A673 (cell line): ENCODE measurements around the gene VPS26C. TPM values are rescaled to one million over a fixed set of nuclear protein-coding genes. Genes with fewer than 3 reads are reported as not detected.

Experiments
- BruUV-seq: library from RNA; stranded (reverse); fragments of 400-500 nt; replicated peaks from 2 replicates; lab custom pipeline; 2021; lab: Mats Ljungman, UMichigan
- CTCF ChIA-PET: fragments of 300-600 bp; sonication (Branson Sonifier 250); formaldehyde crosslinking; loops from one replicate; lab custom pipeline; 2022; ENCODE audit warnings: antibody characterized with exemption; lab: Charles Lee
- POLR2A ChIA-PET: fragments of 300-600 bp; sonication (Branson Sonifier 250); formaldehyde crosslinking; loops from one replicate; lab custom pipeline; 2022; ENCODE audit warnings: antibody characterized with exemption; ENCODE audit not compliant: low non-redundant PET; lab: Charles Lee
- DNase-seq: peaks from one replicate; pipeline ENCODE4 v3.0.0-alpha.2; 2015; ENCODE audit warnings: low spot score
- H3K27ac ChIP-seq: fragments of 200-600 bp; sonication (generic); 2 replicates; pipeline ENCODE4 v1.5.1; 2016; ENCODE audit warnings: mixed run types, low read depth, mild to moderate bottlenecking, mixed read lengths, antibody characterized with exemption, low read length; ENCODE audit not compliant: poor library complexity, severe bottlenecking
- H3K27me3 ChIP-seq: fragments of 200-600 bp; sonication (generic); replicated peaks from 2 replicates; pipeline ENCODE4 v1.6.1; 2017; ENCODE audit warnings: mixed run types, low read depth, mild to moderate bottlenecking, mixed read lengths, antibody characterized with exemption, low read length; ENCODE audit not compliant: insufficient read depth, poor library complexity
- H3K36me3 ChIP-seq: fragments of 200-600 bp; sonication (generic); 2 replicates; pipeline ENCODE4 v1.6.1; 2016; ENCODE audit warnings: mixed run types, mild to moderate bottlenecking, mixed read lengths, antibody characterized with exemption, low read length; ENCODE audit not compliant: insufficient read depth, poor library complexity, severe bottlenecking
- H3K4me1 ChIP-seq: fragments of 200-600 bp; sonication (generic); 2 replicates; pipeline ENCODE4 v1.6.1; 2017; ENCODE audit warnings: mixed run types, mild to moderate bottlenecking, mixed read lengths, antibody characterized with exemption, low read length; ENCODE audit not compliant: insufficient read depth, poor library complexity, severe bottlenecking
- H3K4me3 ChIP-seq: fragments of 200-600 bp; sonication (generic); 2 replicates; pipeline ENCODE4 v1.5.1; 2016; ENCODE audit warnings: low read depth, mixed run types, mild to moderate bottlenecking, mixed read lengths, low read length; ENCODE audit not compliant: poor library complexity, severe bottlenecking
- H3K9me3 ChIP-seq: fragments of 200-600 bp; sonication (generic); 2 replicates; pipeline ENCODE4 v1.6.1; 2016; ENCODE audit warnings: mixed run types, low read depth, mild to moderate bottlenecking, mixed read lengths, antibody characterized with exemption, low read length; ENCODE audit not compliant: poor library complexity, severe bottlenecking
- CTCF ChIP-seq: fragments of 300-800, 200-600 bp; sonication (generic); conservative IDR thresholded peaks from 2 replicates; pipeline ENCODE4 v1.5.1; 2017; ENCODE audit warnings: low read depth, mild to moderate bottlenecking, antibody characterized with exemption, low read length, moderate library complexity, mixed read lengths
- EZH2 ChIP-seq: fragments of 200-600 bp; sonication (generic); IDR thresholded peaks from 2 replicates; pipeline ENCODE4 v1.6.1; 2017; ENCODE audit warnings: borderline replicate concordance, low read depth, mild to moderate bottlenecking, mixed read lengths, antibody characterized with exemption, low read length; ENCODE audit not compliant: poor library complexity, severe bottlenecking
- intact Hi-C: fragments of 100-400 bp; cut with micrococcal nuclease; formaldehyde crosslinking; loops from one replicate; pipeline ENCODE4 v1.10.0; 2022; ENCODE audit not compliant: unreplicated experiment
- total RNA-seq: library from RNA; stranded (reverse); gene quantifications from 2 replicates; pipeline ENCODE4 v1.2.3, GENCODE V29; 2021

Gene VPS26C
- total RNA-seq, 1 experiment from 2014 or later = 45.3 TPM

- no TSS peak for BruUV-seq
- Histone ChIP-seq H3K36me3 (peaks cover 26% of the 10 kb centered on the region), H3K4me3 (no peak overlapping the region), H3K27ac (no peak overlapping the region), H3K27me3 (no peaks in the 10 kb centered on the region), H3K9me3 (no peaks in the 10 kb centered on the region), H3K4me1 (no peaks in the 10 kb centered on the region)
- CTCF ChIA-PET = no interaction called here
- intact Hi-C loops = no loop called here
- DNase-seq = no peak
- TF ChIP-seq EZH2 (no peak), CTCF (no peak)
- POLR2A ChIA-PET = interaction anchor here (0.5 kb wide), 1 partner anchor 15 kb away, joined by 6 read pairs; no protein-coding TSS in a partner anchor
Observed at GRCh38 chr21:37204580-37204979, 62.6 kb downstream of the VPS26C start.

- ChIA-PET POLR2A (no interaction called here), CTCF (no interaction called here)
- Histone ChIP-seq H3K27ac (no peak overlapping the region), H3K27me3 (no peaks in the 10 kb centered on the region), H3K4me3 (no peak overlapping the region), H3K4me1 (no peaks in the 10 kb centered on the region), H3K36me3 (peaks cover 37% of the 10 kb centered on the region), H3K9me3 (no peaks in the 10 kb centered on the region)
- no peak for DNase-seq
- TF ChIP-seq CTCF (no peak), EZH2 (no peak)
- intact Hi-C loops = no loop called here
- TSS peak; percentile 69 for BruUV-seq
Observed at GRCh38 chr21:37202221-37203110, 64.7 kb downstream of the VPS26C start.

- peaks cover 42% of the 10 kb centered on the region for H3K36me3 ChIP-seq
- no peaks in the 10 kb centered on the region for H3K4me1 ChIP-seq
- CTCF ChIA-PET = no interaction called here
- POLR2A ChIA-PET = no interaction called here
- no peaks in the 10 kb centered on the region for H3K9me3 ChIP-seq
- H3K27me3 ChIP-seq = no peaks in the 10 kb centered on the region
- H3K4me3 ChIP-seq = no peak overlapping the region
- H3K27ac ChIP-seq = peak overlapping the region; percentile 5
- intact Hi-C loops = no loop called here
- no peak for TF ChIP-seq CTCF
- no peak for TF ChIP-seq EZH2
- BruUV-seq = no TSS peak
- no peak for DNase-seq
Observed at GRCh38 chr21:37200641-37201480, 66.3 kb downstream of the VPS26C start.
